ENCODE results near the gene GJD3.

DNA sequence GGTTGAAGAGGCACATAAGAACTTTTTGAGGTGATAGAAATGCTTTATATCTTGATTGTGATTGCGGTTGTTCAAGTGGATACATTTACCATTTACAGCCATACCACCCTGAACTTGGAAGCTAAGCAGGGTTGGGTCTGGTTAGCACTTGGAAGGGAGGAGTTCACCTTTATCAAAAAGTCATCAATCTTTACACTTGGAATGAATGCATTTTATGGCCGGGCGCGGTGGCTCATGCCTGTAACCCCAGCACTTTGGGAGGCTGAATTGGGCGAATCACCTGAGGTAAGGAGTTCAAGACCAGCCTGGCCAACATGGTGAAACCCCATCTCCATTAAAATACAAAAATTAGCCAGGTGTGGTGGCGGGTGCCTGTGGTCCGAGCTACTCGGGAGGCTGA, 9.5 kb upstream of the GJD3 start:
- TF ChIP-seq POLR2A (IDR thresholded peaks at IDR 0.05): no peak
- TF ChIP-seq, protein P1, sequence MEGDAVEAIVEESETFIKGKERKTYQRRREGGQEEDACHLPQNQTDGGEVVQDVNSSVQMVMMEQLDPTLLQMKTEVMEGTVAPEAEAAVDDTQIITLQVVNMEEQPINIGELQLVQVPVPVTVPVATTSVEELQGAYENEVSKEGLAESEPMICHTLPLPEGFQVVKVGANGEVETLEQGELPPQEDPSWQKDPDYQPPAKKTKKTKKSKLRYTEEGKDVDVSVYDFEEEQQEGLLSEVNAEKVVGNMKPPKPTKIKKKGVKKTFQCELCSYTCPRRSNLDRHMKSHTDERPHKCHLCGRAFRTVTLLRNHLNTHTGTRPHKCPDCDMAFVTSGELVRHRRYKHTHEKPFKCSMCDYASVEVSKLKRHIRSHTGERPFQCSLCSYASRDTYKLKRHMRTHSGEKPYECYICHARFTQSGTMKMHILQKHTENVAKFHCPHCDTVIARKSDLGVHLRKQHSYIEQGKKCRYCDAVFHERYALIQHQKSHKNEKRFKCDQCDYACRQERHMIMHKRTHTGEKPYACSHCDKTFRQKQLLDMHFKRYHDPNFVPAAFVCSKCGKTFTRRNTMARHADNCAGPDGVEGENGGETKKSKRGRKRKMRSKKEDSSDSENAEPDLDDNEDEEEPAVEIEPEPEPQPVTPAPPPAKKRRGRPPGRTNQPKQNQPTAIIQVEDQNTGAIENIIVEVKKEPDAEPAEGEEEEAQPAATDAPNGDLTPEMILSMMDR (IDR thresholded peaks at IDR 0.05): no peak
